ENCODE results near the gene SCN5A.

The SCN5A gene

DNA sequence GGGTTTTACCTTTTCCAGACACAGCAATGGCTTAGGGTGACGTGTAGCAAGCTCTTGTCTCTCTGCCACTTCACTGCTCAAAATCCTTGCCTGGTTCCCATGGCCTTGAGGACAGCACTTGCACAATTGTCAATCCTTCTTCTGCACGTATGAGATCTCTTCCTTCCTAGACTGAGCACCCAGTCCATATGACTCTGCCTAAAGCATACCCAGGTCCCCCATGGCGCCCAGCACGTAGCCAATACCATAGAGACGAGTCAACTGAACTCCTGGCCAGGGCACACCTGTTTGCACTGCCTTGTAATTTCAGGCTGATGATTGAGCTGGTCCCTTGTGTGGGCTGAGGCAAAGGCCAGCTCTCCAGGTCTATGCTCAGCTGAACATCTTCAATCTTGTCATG, 23.3 kb downstream of the SCN5A start:
- TF ChIP-seq, protein P1, sequence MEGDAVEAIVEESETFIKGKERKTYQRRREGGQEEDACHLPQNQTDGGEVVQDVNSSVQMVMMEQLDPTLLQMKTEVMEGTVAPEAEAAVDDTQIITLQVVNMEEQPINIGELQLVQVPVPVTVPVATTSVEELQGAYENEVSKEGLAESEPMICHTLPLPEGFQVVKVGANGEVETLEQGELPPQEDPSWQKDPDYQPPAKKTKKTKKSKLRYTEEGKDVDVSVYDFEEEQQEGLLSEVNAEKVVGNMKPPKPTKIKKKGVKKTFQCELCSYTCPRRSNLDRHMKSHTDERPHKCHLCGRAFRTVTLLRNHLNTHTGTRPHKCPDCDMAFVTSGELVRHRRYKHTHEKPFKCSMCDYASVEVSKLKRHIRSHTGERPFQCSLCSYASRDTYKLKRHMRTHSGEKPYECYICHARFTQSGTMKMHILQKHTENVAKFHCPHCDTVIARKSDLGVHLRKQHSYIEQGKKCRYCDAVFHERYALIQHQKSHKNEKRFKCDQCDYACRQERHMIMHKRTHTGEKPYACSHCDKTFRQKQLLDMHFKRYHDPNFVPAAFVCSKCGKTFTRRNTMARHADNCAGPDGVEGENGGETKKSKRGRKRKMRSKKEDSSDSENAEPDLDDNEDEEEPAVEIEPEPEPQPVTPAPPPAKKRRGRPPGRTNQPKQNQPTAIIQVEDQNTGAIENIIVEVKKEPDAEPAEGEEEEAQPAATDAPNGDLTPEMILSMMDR (conservative IDR thresholded peaks at IDR 0.05; ENCODE audit: low read depth): no peak
- no peak for DNase-seq (ENCODE audit: low spot score)
- POLR2A ChIA-PET (ENCODE audit: low non-redundant PET): no interaction called here
- no peak overlapping the region for H3K27ac ChIP-seq
- CTCF ChIA-PET: no interaction called here

DNA sequence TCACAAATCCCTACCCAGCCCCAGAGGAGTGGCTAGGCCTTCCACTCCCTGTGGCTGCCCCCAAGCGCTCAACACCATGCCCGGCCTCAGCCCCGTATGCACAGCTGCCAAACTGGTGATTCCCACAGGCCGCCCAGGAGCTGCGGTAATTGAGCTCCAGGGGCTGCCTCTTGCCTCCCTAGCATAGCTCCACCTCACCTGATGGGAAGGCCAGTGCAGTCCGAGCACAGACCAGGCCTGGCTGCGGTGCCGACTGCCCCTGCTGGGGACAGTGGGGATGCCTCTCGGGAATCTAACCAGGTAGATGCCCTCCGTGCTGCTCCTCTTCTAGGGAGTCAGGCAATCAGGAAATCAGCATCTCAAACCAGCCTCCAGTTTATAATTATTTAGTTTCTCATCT, 25.9 kb downstream of the SCN5A start:
- TF ChIP-seq, protein P1 (conservative IDR thresholded peaks at IDR 0.05; ENCODE audit: low read depth): no peak
- no peak overlapping the region for H3K27ac ChIP-seq
- DNase-seq (ENCODE audit: low spot score): no peak
- ChIA-PET POLR2A (ENCODE audit: low non-redundant PET) (no interaction called here), CTCF (no interaction called here)

DNA sequence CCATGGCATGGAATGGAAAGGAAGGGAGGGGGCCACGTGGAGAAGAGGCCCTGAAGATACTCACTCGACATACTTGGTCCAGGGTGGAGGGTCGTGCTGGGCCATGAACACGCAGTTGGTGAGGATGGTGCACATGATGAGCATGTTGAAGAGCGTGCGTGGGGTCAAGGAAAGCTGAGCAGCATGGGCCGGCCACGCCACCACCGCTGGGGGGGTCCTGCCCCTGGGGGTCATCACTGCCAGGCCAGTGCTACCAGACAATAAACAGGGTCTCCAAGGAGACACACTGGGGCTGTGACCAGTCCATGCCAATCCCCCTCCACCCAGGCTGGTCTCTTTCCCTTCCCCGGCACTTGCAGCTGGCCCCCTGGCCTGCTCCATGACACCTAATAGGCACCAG, 27.2 kb downstream of the SCN5A start:
- POLR2A ChIA-PET (ENCODE audit: low non-redundant PET): no interaction called here
- no peak overlapping the region for H3K27ac ChIP-seq
- CTCF ChIA-PET: no interaction called here
- TF ChIP-seq, protein P1 (conservative IDR thresholded peaks at IDR 0.05; ENCODE audit: low read depth): no peak
- no peak for DNase-seq (ENCODE audit: low spot score)

DNA sequence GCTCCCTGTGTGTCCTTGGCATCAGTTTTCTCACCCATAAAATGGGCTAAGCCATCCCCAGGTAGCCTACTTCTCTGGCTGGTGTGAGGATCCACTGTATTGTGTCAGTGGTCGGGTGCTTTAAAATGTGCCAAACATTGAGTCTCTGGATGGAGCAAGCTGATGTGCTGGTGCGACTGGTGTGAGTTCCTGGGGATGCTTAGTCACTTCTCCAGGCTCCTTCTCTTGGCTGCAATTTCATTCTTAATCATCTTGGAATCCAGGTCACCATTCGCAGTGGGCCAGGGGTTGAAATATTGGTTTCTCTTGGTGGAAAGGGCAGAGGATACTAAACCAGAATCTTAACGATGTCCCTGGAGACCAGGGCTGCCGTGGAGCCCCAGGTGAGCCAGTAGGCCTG, 29.3 kb downstream of the SCN5A start:
- no peak for DNase-seq (ENCODE audit: low spot score)
- ChIA-PET POLR2A (ENCODE audit: low non-redundant PET) (no interaction called here), CTCF (no interaction called here)
- H3K27ac ChIP-seq: no peak overlapping the region
- TF ChIP-seq, protein P1 (conservative IDR thresholded peaks at IDR 0.05; ENCODE audit: low read depth): no peak

DNA sequence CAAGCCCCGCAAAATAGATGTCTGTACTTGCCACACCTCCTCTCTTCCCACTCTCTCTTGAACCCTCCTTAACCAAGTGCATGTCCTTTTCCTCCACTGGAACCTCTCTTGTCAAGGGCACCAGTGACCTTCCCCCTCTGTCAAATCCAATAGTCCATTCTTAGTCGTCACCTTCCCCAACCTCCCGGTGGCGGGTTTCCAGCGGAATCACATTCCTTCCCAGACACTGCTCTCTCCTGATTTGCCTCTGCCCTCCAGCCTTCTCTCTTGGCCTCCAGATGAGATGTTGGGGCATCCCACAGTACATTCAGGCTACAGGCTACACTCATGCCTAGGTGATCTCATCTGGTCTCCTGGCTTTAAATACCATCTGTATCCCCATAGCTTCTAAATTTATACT, 31.1 kb downstream of the SCN5A start:
- ChIA-PET POLR2A (ENCODE audit: low non-redundant PET) (no interaction called here), CTCF (no interaction called here)
- TF ChIP-seq, protein P1 (conservative IDR thresholded peaks at IDR 0.05; ENCODE audit: low read depth): no peak
- no peak for DNase-seq (ENCODE audit: low spot score)
- no peak overlapping the region for H3K27ac ChIP-seq

DNA sequence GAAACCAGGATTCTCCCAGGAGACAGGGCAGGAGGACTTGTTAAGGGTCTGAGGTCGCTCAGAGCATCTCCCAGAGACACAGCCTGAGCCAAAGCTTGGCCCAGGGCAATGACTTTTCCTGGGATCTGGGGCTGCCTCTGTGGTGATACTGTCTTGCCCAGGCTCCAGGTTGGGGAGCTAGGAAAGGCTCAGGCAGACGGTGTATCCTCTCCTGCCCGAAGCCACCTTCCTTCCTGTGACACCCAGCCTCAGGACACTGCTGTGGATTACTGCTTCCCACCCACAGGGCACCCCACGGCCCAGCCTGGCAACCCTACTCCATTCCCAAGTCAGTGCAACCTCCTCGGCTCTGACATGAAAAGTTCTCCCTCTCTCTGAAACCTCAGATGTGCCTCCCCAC, 31.9 kb downstream of the SCN5A start:
- TF ChIP-seq, protein P1 (conservative IDR thresholded peaks at IDR 0.05; ENCODE audit: low read depth): no peak
- ChIA-PET CTCF (no interaction called here), POLR2A (ENCODE audit: low non-redundant PET) (no interaction called here)
- DNase-seq (ENCODE audit: low spot score): no peak
- no peak overlapping the region for H3K27ac ChIP-seq

DNA sequence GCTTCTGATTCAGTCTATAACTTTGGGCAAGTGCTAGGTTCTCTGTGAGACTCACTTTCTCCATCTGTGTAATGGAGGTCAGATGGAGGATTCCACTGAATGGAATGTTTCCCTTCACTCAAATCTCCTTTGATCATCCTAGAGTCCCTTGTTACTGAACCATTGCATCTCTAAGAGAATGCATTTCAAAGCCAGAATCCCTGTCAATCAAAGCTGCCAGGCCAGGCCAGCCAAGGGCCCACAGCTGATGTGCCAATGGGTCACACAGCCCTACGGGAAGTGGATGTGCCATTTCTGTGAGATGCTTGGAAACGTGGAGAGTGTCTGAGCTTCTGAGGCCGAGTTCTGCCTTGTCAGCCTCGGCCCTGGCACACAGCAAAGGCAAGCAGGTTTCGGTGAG, 32.4 kb downstream of the SCN5A start:
- no peak for DNase-seq (ENCODE audit: low spot score)
- CTCF ChIA-PET: no interaction called here
- POLR2A ChIA-PET (ENCODE audit: low non-redundant PET): no interaction called here
- H3K27ac ChIP-seq: no peak overlapping the region
- TF ChIP-seq, protein P1 (conservative IDR thresholded peaks at IDR 0.05; ENCODE audit: low read depth): no peak

Measured in RWPE1 (cell line).